Colonic mucosa (tissue), 4 donors: ENCODE measurements around the gene EP400. TPM values are rescaled to one million over a fixed set of nuclear protein-coding genes. Genes with fewer than 3 reads are reported as not detected.

Experiments
- DNase-seq: peaks from one replicate; pipeline ENCODE4 v3.0.0-alpha.2; 2020
- H3K27ac ChIP-seq: fragments of 200-600 bp; one replicate; pipeline ENCODE4 v1.8.0; 2021
- H3K27me3 ChIP-seq: fragments of 200-600 bp; one replicate; pipeline ENCODE4 v1.8.0; 2021
- H3K36me3 ChIP-seq: fragments of 200-600 bp; one replicate; pipeline ENCODE4 v1.8.0; 2021
- H3K4me1 ChIP-seq: fragments of 200-600 bp; one replicate; pipeline ENCODE4 v1.8.0; 2021; ENCODE audit warnings: mild to moderate bottlenecking
- H3K4me3 ChIP-seq: fragments of 200-600 bp; one replicate; pipeline ENCODE4 v1.8.0; 2021
- H3K9ac ChIP-seq, 2 donors: one replicate each; pipeline ENCODE4 v1.7.0; 2013; ENCODE audit warnings: control low read depth in 2 of 2, low read depth in 2 of 2, low read length in 2 of 2
- H3K9me3 ChIP-seq: fragments of 200-600 bp; one replicate; pipeline ENCODE4 v1.8.0; 2021
- CTCF ChIP-seq: fragments of 200-600 bp; IDR thresholded peaks from one replicate; pipeline ENCODE4 v1.8.0; 2022; ENCODE audit warnings: antibody characterized with exemption, mild to moderate bottlenecking
- intact Hi-C: fragments of 100-400 bp; cut with DNase I; formaldehyde crosslinking; loops from one replicate; pipeline ENCODE4 v1.14.1; 2022
- total RNA-seq, 2 donors: library from RNA; stranded (reverse); fragmentation: NEBNext Ultra II Directional in 1 of 2; extraction: Animal tissue kit (Norgen Biotek cat#: 25700) in 1 of 2; gene quantifications; one replicate each; pipeline ENCODE4 v1.2.1, GENCODE V29; 2021
- donor health status: healthy.
- donor health status: DM: no; HTN: no; CAD: no.
- donor health status: DM: no; HTN: no; CAD: no.

The EP400 gene
- total RNA-seq, 2 donors from 2014 or later: 23.3 to 39.0 TPM

- no peaks in the 10 kb centered on the region for H3K9me3 ChIP-seq
- intact Hi-C loops: no loop called here
- no peak overlapping the region for H3K27ac ChIP-seq
- H3K36me3 ChIP-seq: peaks cover 5% of the 10 kb centered on the region
- no peak overlapping the region for H3K9ac ChIP-seq
- TF ChIP-seq CTCF: no peak
- no peak for DNase-seq
- no peaks in the 10 kb centered on the region for H3K27me3 ChIP-seq
- no peaks in the 10 kb centered on the region for H3K4me1 ChIP-seq
- no peak overlapping the region for H3K4me3 ChIP-seq
Observed at GRCh38 chr12:131903270-131904255, 46.2 kb upstream of the EP400 start.

- H3K36me3 ChIP-seq: peaks cover 5% of the 10 kb centered on the region
- H3K9me3 ChIP-seq: no peaks in the 10 kb centered on the region
- no peak overlapping the region for H3K9ac ChIP-seq
- intact Hi-C loops: no loop called here
- H3K27me3 ChIP-seq: no peaks in the 10 kb centered on the region
- no peaks in the 10 kb centered on the region for H3K4me1 ChIP-seq
- no peak for TF ChIP-seq CTCF
- H3K27ac ChIP-seq: no peak overlapping the region
- H3K4me3 ChIP-seq: no peak overlapping the region
- no peak for DNase-seq
Observed at GRCh38 chr12:131904346-131904745, 45.4 kb upstream of the EP400 start.

- intact Hi-C loops: no loop called here
- Histone ChIP-seq H3K4me3 (no peak overlapping the region), H3K9ac (no peak overlapping the region), H3K27ac (no peak overlapping the region), H3K27me3 (no peaks in the 10 kb centered on the region), H3K9me3 (no peaks in the 10 kb centered on the region), H3K4me1 (no peaks in the 10 kb centered on the region), H3K36me3 (peaks cover 5% of the 10 kb centered on the region)
- TF ChIP-seq CTCF: no peak
- no peak for DNase-seq
Observed at GRCh38 chr12:131905081-131905629, 44.6 kb upstream of the EP400 start.

- intact Hi-C loops: no loop called here
- no peak for TF ChIP-seq CTCF
- Histone ChIP-seq H3K27ac (no peak overlapping the region), H3K4me1 (no peaks in the 10 kb centered on the region), H3K36me3 (peaks cover 5% of the 10 kb centered on the region), H3K4me3 (no peak overlapping the region), H3K9me3 (no peaks in the 10 kb centered on the region), H3K9ac (no peak overlapping the region), H3K27me3 (no peaks in the 10 kb centered on the region)
- DNase-seq: no peak
Observed at GRCh38 chr12:131905630-131906091, 44.1 kb upstream of the EP400 start.

- no peaks in the 10 kb centered on the region for H3K9me3 ChIP-seq
- H3K4me1 ChIP-seq: no peaks in the 10 kb centered on the region
- H3K27ac ChIP-seq: no peak overlapping the region
- DNase-seq: no peak
- TF ChIP-seq CTCF: no peak
- intact Hi-C loops: no loop called here
- H3K27me3 ChIP-seq: no peaks in the 10 kb centered on the region
- H3K36me3 ChIP-seq: peaks cover 5% of the 10 kb centered on the region
- H3K4me3 ChIP-seq: no peak overlapping the region
- no peak overlapping the region for H3K9ac ChIP-seq
Observed at GRCh38 chr12:131907379-131908091, 42.2 kb upstream of the EP400 start.
